Fibroblast of mammary gland (primary cell): ENCODE results near the gene ABHD17A.
A peak's percentile ranks its signal among the peaks of the same experiment; 100 is the strongest.

Source experiments
- DNase-seq: peaks from one replicate; pipeline ENCODE4 v3.0.0-alpha.2; 2010; ENCODE audit warnings: low read depth
- H3K4me3 ChIP-seq: 2 replicates; pipeline ENCODE4 v1.5.1; 2011; ENCODE audit warnings: low read depth, mild to moderate bottlenecking, low read length, moderate library complexity; ENCODE audit not compliant: control insufficient read depth
- CTCF ChIP-seq: conservative IDR thresholded peaks from 2 replicates; pipeline ENCODE4 v1.5.1; 2011; ENCODE audit warnings: low read depth, low read length, inconsistent platforms; ENCODE audit not compliant: control insufficient read depth, insufficient read depth

ABHD17A gene

GRCh38 chr19:1862424-1863327, 22.6 kb downstream of the ABHD17A start:
- TF ChIP-seq CTCF, result no peak
- no peak for DNase-seq
- peak overlapping the region; percentile 83 for H3K4me3 ChIP-seq

GRCh38 chr19:1862068-1862423, 23.2 kb downstream of the ABHD17A start:
- peak overlapping the region; percentile 83 for H3K4me3 ChIP-seq
- no peak for TF ChIP-seq CTCF

GRCh38 chr19:1861599-1862031, 23.7 kb downstream of the ABHD17A start:
- no peak for DNase-seq
- peak overlapping the region; percentile 83 for H3K4me3 ChIP-seq
- TF ChIP-seq CTCF, result no peak

More at GRCh38 chr19:1862068-1862423, 23.2 kb downstream of the ABHD17A start:
- DNase-seq, result no peak

- no peak for DNase-seq
- no peak for TF ChIP-seq CTCF
- H3K4me3 ChIP-seq, result peak overlapping the region; percentile 83
Measured at GRCh38 chr19:1860821-1861598, 24.3 kb downstream of the ABHD17A start.

GRCh38 chr19:1860042-1860775, 25.1 kb downstream of the ABHD17A start:
- peak overlapping the region; percentile 83 for H3K4me3 ChIP-seq
- no peak for TF ChIP-seq CTCF
- peak; percentile 75 for DNase-seq

GRCh38 chr19:1859331-1859781, 25.9 kb downstream of the ABHD17A start:
- no peak for DNase-seq
- H3K4me3 ChIP-seq, result no peak overlapping the region
- no peak for TF ChIP-seq CTCF
